SK-N-SH (cell line): ENCODE results near the gene PGAP2. TPM values are rescaled to one million over a fixed set of nuclear protein-coding genes. Genes with fewer than 3 reads are reported as not detected.

Experiments
- CTCF ChIA-PET: fragments of 300-600, 350-600 bp; formaldehyde crosslinking; extraction: SDS; loops from one replicate; lab custom pipeline; 2021; lab: Yijun Ruan, JAX
- POLR2A ChIA-PET: fragments of 350-600 bp; sonication (Branson Sonifier 250); formaldehyde crosslinking; extraction: SDS; loops from one replicate; lab custom pipeline; 2020; ENCODE audit warnings: antibody characterized with exemption, inconsistent platforms; lab: Yijun Ruan, JAX
- DNase-seq: peaks from one replicate; pipeline ENCODE4 v3.0.0; 2012
- H2AFZ ChIP-seq: fragments of 200-600 bp; sonication (generic); 2 replicates; pipeline ENCODE4 v1.8.1; 2016; ENCODE audit warnings: antibody characterized with exemption, mild to moderate bottlenecking, low read depth
- H3F3A ChIP-seq: fragments of 200-600 bp; sonication (generic); replicated peaks from 2 replicates; pipeline ENCODE3; 2016; ENCODE audit warnings: antibody characterized with exemption, mild to moderate bottlenecking; ENCODE audit not compliant: insufficient read depth
- H3K27ac ChIP-seq, 2 experiments: fragments of 200-500 bp in 1 of 2; fragments of 200-600 bp in 1 of 2; sonication (Bioruptor generic) in 1 of 2; sonication (generic), shearing (Covaris generic) in 1 of 2; 2 replicates each; pipeline versions ENCODE4 v1.5.1 to v1.6.1; 2014 to 2016; ENCODE audit warnings: low read depth in 2 of 2, inconsistent platforms in 1 of 2, low read length in 1 of 2, mild to moderate bottlenecking in 1 of 2, mixed read lengths in 1 of 2
- H3K27me3 ChIP-seq: fragments of 200-600 bp; sonication (generic), shearing (Covaris generic); 2 replicates; pipeline ENCODE4 v1.6.1; 2016; ENCODE audit warnings: mixed run types; ENCODE audit not compliant: insufficient read depth
- H3K36me3 ChIP-seq, 2 experiments: fragments of 200-500 bp in 1 of 2; fragments of 200-600 bp in 1 of 2; sonication (Bioruptor generic) in 1 of 2; sonication (generic) in 1 of 2; replicated peaks in 1 of 2; 2 replicates each; pipeline versions ENCODE3 to v1.5.1; 2014 to 2016; ENCODE audit warnings: low read length in 1 of 2, mild to moderate bottlenecking in 1 of 2; ENCODE audit not compliant: insufficient read depth in 2 of 2, control insufficient read depth in 1 of 2
- H3K4me1 ChIP-seq, 2 experiments: fragments of 200-500 bp in 1 of 2; fragments of 200-600 bp in 1 of 2; sonication (Bioruptor generic) in 1 of 2; sonication (generic), shearing (Covaris generic) in 1 of 2; 2 replicates each; pipeline versions ENCODE4 v1.5.1 to v1.6.1; 2014 to 2016; ENCODE audit warnings: low read depth in 1 of 2, low read length in 1 of 2, mixed run types in 1 of 2; ENCODE audit not compliant: insufficient read depth in 2 of 2, control insufficient read depth in 1 of 2
- H3K4me2 ChIP-seq: fragments of 200-600 bp; sonication (generic), shearing (Covaris generic); 2 replicates; pipeline ENCODE4 v1.6.1; 2017; ENCODE audit warnings: mixed run types
- H3K4me3 ChIP-seq, 2 experiments: fragments of 200-500 bp in 1 of 2; fragments of 200-600 bp in 1 of 2; sonication (Bioruptor generic) in 1 of 2; sonication (generic), shearing (Covaris generic) in 1 of 2; 2 replicates each; pipeline versions ENCODE4 v1.5.1 to v1.8.1; 2014 to 2016; ENCODE audit warnings: low read depth in 2 of 2, inconsistent platforms in 1 of 2, low read length in 1 of 2, mild to moderate bottlenecking in 1 of 2, mixed read lengths in 1 of 2, moderate library complexity in 1 of 2
- H3K79me2 ChIP-seq: fragments of 200-600 bp; sonication (generic); 2 replicates; pipeline ENCODE4 v1.8.1; 2017; ENCODE audit warnings: mild to moderate bottlenecking; ENCODE audit not compliant: insufficient read depth
- H3K9ac ChIP-seq: fragments of 200-600 bp; sonication (generic); 2 replicates; pipeline ENCODE4 v1.6.1; 2017; ENCODE audit warnings: mixed run types
- H3K9me2 ChIP-seq: fragments of 200-600 bp; sonication (generic); 2 replicates; pipeline ENCODE4 v1.6.1; 2017; ENCODE audit warnings: mixed run types
- H3K9me3 ChIP-seq: fragments of 200-600 bp; sonication (generic); 2 replicates; pipeline ENCODE4 v1.6.1; 2017; ENCODE audit warnings: mixed run types, mild to moderate bottlenecking, moderate library complexity
- H4K20me1 ChIP-seq: fragments of 200-600 bp; sonication (generic); 2 replicates; pipeline ENCODE4 v1.6.1; 2017; ENCODE audit warnings: mild to moderate bottlenecking, mixed run types; ENCODE audit not compliant: insufficient read depth
- ELF1 ChIP-seq: IDR thresholded peaks from 2 replicates; pipeline ENCODE4 v1.4.0; 2012
- MEF2A ChIP-seq: IDR thresholded peaks from 2 replicates; pipeline ENCODE4 v1.4.0; 2012; ENCODE audit warnings: low read depth, borderline replicate concordance
- RXRA ChIP-seq: IDR thresholded peaks from 2 replicates; pipeline ENCODE4 v1.4.0; 2012; ENCODE audit warnings: low read depth, mild to moderate bottlenecking, borderline replicate concordance
- TEAD4 ChIP-seq: IDR thresholded peaks from 2 replicates; pipeline ENCODE4 v1.4.0; 2012; ENCODE audit warnings: mild to moderate bottlenecking, borderline replicate concordance; ENCODE audit not compliant: insufficient read depth
- YY1 ChIP-seq: IDR thresholded peaks from 2 replicates; pipeline ENCODE4 v1.4.0; 2012; ENCODE audit warnings: low read depth, mild to moderate bottlenecking
- whole genome bisulfite sequencing: methylation state at CpG from one replicate; pipeline ENCODE4 v1.1.6; 2017; ENCODE audit warnings: low lambda C conversion rate; 5-methylcytosine and 5-hydroxymethylcytosine counted together
- polyA plus RNA-seq, 3 experiments: library from polyadenylated mRNA; depleted of rRNA; stranded (reverse); fragments of >200 nt; gene quantifications; 2 replicates each; pipeline ENCODE4 v1.2.3, GENCODE V29; 2012
- TF ChIP-seq, protein P1 (sequence below): fragments of 200-600 bp; sonication (generic); IDR thresholded peaks from 2 replicates; pipeline ENCODE4 v1.6.1; 2017; ENCODE audit warnings: antibody characterized with exemption, mild to moderate bottlenecking, moderate library complexity
- TF ChIP-seq, protein P2 (sequence below): fragments of 150-350 bp; IDR thresholded peaks from 2 replicates; pipeline ENCODE4 v1.6.1; 2017; ENCODE audit warnings: antibody characterized with exemption, low read length, low read depth, borderline replicate concordance

The PGAP2 gene
- polyA plus RNA-seq, 1 of the 3 experiments (the other 2 are of a cell fraction), result 41.3 TPM

DNA sequence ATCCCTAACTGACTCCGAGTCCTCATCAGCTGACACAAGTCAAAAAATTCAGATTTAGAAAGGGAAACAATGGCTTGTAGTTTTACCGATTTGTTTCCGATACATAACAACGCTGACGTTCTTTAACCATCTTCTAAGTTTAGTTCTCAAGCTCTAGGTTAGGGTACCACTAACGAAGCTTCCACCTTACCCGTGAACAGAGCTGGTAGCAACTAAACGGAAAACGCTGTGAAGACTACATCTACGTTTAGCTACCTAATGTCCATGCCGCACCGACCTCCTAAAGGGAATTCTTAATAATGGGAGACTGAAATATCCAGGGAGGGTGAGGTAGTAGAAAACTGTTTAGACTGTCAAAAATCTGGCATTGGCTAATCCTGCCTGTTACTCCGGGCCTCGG is 12.0 kb upstream of the PGAP2 start:
- 8% methylated on average over 14 of the region's 14 CpGs for WGBS
- Histone ChIP-seq H2AFZ (no peak overlapping the region), H3K4me3 (peak overlapping the region; percentile 73 to 81), H4K20me1 (peaks cover 36% of the 10 kb centered on the region), H3F3A (peaks cover 4% of the 10 kb centered on the region), H3K4me1 (peaks cover 0 to 5% of the 10 kb centered on the region in 2 experiments; a peak in 2 of 4 replicates), H3K79me2 (peaks cover 68% of the 10 kb centered on the region), H3K27ac (peak overlapping the region in 1 of 2 experiments; percentile 88; a peak in 1 of 4 replicates), H3K9me3 (no peaks in the 10 kb centered on the region), H3K27me3 (no peaks in the 10 kb centered on the region), H3K9ac (peak overlapping the region; percentile 95), H3K9me2 (no peaks in the 10 kb centered on the region), H3K36me3 (peaks cover 0 to 24% of the 10 kb centered on the region in 2 experiments), H3K4me2 (peak overlapping the region; percentile 85)
- DNase-seq, result no peak
- TF ChIP-seq TEAD4, result no peak
- TF ChIP-seq RXRA, result no peak
- TF ChIP-seq ELF1, result no peak
- TF ChIP-seq MEF2A, result no peak
- no peak for TF ChIP-seq YY1
- CTCF ChIA-PET, result interaction anchor here (1.0 to 1.3 kb wide), 4 partner anchors 11 to 455 kb away, joined by 3 to 5 read pairs (median 4); partner anchors contain the start of gene PGAP2
- POLR2A ChIA-PET, result no interaction called here

DNA sequence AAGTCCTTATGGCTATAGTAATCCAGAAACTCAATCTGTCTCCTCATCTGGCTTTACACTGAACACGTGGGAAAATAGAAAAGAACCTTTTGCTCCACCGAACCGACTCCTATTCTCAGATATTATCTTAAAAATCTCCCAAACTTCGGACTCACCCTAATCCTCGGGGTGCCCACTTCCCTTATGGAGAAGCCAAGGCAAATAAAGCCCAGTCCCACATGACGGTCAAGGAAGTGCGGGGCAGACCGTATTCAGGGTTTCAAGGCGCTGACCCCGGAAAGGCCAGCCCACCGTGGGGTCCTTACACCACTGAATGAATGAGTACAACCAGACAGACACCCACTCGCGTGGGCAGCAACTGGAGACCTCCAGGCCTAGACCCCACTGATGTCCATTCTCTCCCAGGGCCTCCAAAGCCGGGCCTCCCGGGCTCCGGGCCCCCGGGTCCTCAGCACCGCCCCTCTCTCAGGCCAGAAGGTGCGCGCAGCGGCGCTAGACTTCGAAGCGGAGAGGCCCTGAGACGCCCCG is 11.5 kb upstream of the PGAP2 start:
- peak overlapping the region; percentile 73 to 81 for H3K4me3 ChIP-seq
- H2AFZ ChIP-seq, result peak overlapping the region; percentile 53
- no peaks in the 10 kb centered on the region for H3K9me3 ChIP-seq
- no peaks in the 10 kb centered on the region for H3K27me3 ChIP-seq
- peaks cover 63% of the 10 kb centered on the region for H3K79me2 ChIP-seq
- no peak for DNase-seq
- no peaks in the 10 kb centered on the region for H3K9me2 ChIP-seq
- peaks cover 36% of the 10 kb centered on the region for H4K20me1 ChIP-seq
- TF ChIP-seq, protein P1, sequence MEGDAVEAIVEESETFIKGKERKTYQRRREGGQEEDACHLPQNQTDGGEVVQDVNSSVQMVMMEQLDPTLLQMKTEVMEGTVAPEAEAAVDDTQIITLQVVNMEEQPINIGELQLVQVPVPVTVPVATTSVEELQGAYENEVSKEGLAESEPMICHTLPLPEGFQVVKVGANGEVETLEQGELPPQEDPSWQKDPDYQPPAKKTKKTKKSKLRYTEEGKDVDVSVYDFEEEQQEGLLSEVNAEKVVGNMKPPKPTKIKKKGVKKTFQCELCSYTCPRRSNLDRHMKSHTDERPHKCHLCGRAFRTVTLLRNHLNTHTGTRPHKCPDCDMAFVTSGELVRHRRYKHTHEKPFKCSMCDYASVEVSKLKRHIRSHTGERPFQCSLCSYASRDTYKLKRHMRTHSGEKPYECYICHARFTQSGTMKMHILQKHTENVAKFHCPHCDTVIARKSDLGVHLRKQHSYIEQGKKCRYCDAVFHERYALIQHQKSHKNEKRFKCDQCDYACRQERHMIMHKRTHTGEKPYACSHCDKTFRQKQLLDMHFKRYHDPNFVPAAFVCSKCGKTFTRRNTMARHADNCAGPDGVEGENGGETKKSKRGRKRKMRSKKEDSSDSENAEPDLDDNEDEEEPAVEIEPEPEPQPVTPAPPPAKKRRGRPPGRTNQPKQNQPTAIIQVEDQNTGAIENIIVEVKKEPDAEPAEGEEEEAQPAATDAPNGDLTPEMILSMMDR, result peak; percentile 22; the same call in 1 of the 2 replicates
- TF ChIP-seq, protein P2, sequence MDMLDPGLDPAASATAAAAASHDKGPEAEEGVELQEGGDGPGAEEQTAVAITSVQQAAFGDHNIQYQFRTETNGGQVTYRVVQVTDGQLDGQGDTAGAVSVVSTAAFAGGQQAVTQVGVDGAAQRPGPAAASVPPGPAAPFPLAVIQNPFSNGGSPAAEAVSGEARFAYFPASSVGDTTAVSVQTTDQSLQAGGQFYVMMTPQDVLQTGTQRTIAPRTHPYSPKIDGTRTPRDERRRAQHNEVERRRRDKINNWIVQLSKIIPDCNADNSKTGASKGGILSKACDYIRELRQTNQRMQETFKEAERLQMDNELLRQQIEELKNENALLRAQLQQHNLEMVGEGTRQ, result no peak
- peak overlapping the region; percentile 70 to 88 for H3K27ac ChIP-seq
- POLR2A ChIA-PET, result no interaction called here
- CTCF ChIA-PET, result interaction anchor here (1.0 to 1.3 kb wide), 2 partner anchors 10 to 12 kb away, joined by 4 to 5 read pairs; partner anchors contain the start of gene PGAP2
- WGBS, result under 1% methylated on average over 11 of the region's 26 CpGs
- H3F3A ChIP-seq, result peaks cover 5% of the 10 kb centered on the region
- peaks cover 0 to 24% of the 10 kb centered on the region in 2 experiments for H3K36me3 ChIP-seq
- peak overlapping the region; percentile 95 for H3K9ac ChIP-seq
- H3K4me1 ChIP-seq, result peaks cover 0 to 5% of the 10 kb centered on the region in 2 experiments; a peak in 2 of 4 replicates
- H3K4me2 ChIP-seq, result peak overlapping the region; percentile 85
